HPDE6-E6E7 (cell line): Measurements from ENCODE around the gene AMPD2.

Experiments used
- DNase-seq: peaks from one replicate; pipeline ENCODE4 v3.0.0; 2011; ENCODE audit warnings: missing footprints; ENCODE audit errors: extremely low spot score

The AMPD2 gene

DNA sequence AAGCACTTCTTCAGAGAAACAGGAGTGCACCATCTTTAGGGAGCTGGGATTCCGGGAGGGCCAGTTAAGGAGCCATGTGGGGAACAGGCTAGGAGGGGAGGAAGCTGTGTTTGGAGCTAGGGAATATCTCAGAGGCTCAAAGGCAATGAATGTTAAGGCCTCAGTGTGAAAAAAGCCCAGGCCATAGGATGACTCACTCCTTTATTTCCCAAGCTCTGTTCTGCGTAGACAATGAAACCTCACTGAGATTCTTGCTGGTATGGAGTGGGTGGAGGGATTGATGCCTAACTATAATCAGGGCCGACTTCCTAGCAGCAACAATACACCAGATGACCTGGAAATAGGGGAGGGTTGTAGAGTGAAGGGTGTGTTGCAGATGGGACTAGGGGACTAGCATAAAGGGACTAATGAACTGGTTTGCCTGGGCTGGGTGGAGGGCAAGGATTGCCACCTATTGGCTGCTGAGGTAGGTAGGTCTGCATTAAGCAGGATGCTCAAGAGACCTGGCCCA, 2.3 kb upstream of the AMPD2 start:
- peak; percentile 78 for DNase-seq

DNA sequence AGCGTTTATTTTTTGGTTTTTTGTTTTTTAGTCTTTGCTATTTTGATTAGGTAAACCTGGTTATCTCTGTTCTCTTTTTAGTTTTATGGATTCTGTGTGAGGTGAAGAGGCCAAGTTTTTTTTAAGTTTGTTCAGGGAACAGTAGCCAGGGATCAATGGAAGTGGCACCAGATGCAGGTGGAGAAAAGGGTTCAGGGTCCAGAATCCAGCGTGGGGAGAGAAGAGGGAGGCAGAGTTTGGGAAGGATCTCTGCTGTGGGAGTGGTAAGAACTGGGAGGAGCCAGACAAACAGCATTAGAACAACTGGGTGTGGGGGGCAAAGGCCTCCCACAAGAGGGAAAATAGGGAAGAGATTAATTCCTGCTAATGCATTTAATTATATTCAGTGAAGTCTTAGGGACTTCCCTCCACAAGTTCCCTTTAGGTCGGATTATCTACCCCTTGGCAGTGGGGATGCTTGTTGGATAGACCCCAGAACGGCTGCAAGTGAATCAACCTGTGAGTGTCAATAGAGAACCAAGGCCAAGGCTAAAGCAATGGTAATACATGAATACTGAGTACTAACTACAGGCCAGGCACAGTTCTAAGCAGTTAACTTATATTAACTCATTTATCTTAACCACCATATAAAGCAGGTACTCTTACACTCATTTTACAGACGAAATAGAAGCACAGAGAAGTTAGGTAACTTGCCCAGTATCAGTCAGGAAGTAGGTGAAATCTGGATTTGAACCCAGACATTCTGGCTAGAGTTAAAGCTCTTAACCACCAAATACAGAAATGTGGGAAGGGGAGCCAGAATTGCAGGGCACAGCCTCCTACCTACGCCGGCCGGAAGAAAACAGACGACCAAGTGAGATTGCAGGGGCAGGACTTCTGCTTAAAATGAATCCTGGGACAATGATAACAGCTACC, 719 bp upstream of the AMPD2 start:
- DNase-seq: no peak

DNA sequence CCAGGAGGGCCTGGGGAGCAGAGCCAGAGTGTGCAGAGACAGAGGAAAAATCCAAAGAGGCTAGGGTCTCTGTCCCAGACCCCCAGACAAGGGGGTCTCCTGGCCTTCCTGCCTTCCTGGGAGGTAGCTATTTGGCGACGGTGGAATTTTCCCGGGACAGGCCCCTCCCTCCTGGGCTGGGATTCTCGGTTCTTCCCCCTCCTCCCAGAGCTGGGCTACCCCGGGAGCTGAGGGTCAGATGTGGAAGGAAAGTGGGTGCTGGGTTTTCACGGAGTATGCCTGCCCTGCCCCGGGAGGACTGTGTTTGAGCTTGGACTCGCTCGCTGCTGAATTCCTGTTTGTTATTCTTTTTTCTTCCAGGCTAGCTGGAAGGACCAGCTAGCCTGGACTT, 759 bp downstream of the AMPD2 start:
- peak; percentile 48 for DNase-seq

DNA sequence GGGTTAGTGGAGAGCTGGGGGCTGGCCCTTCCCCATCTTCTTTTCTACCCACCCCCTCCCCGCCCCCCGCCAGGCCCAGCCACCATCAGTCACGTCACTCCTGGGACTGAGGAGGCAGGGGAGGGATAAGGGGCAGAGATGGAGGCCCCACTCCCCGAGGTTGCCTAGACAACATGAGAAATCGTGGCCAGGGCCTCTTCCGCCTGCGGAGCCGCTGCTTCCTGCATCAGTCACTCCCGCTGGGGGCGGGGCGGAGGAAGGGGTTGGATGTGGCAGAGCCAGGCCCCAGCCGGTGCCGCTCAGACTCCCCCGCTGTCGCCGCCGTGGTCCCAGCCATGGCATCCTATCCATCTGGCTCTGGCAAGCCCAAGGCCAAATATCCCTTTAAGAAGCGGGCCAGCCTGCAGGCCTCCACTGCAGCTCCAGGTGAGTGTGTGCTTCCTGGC, 1.2 kb downstream of the AMPD2 start:
- peak; percentile 88 for DNase-seq

DNA sequence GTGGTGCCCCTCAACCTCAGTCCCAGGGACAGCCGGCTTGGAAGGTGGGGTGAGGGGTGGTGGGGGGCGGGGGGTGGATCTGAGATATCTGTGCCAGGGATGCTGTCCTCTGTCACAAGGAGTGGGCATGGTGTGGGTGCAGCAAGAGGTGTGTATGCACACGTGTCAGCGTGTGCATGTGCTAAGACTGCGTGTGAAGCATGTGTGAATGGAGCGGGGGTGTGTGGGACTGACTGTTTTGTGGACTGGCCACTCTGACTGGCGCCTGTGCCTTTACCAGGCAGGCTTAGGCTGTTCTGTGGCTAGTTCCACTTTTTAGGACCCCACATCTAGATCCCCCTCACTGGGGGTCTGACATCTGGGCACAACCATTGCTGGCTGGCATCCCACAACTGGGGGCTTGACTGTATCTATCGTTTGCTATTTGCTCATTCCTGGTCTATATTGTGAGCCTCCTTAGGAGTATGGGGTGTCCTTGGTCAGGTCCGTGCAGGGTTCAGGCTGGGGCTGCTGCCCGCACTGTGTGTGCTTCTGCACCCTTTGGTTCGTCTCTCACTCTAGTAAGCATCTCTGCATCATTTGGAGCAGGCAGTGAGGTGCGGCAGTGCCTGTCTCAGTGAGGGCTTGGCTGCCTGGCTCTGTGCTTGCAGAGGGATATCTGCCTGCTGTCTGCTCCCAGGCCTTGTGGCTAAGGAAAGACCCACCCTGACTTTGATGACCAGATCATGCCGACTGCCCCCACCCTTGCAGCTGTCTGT, 1.9 kb downstream of the AMPD2 start:
- no peak for DNase-seq

DNA sequence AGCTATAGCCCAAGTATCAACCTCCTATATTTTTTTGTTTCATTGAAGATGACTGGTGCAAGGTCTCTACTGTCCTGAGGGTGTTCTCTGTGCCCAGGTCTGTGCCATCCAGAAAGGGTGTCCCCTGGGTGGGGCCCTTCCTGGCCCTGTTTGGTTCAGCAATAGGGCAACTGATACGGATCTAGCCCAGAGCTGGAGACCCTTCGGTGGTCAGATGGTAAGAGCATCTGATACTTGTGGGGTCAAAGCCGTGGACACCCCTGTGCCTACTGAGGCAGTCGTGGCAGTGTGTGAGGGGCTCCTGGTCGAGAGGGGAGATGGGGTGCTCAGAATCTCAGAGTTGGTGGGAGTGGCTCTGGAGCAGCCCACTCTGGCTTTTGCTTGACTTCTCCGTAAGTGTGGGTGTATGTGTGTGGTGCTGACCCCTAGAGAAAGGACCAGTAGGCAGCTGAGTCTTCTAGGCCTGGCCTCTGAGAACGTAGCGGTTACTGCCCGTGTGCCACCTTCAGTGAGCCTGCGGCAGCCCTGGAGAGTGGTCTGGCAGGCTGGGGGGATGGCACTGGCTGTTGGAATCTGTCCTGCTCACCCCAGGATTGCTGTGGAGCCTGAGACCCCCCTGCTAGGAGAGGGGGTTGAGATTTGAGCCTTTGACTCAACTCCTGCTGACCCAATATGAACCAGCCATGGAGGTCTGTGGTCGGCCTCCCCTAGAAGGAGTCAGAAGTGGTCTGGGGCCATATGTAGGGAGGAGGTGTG, 2.7 kb downstream of the AMPD2 start:
- DNase-seq: no peak

DNA sequence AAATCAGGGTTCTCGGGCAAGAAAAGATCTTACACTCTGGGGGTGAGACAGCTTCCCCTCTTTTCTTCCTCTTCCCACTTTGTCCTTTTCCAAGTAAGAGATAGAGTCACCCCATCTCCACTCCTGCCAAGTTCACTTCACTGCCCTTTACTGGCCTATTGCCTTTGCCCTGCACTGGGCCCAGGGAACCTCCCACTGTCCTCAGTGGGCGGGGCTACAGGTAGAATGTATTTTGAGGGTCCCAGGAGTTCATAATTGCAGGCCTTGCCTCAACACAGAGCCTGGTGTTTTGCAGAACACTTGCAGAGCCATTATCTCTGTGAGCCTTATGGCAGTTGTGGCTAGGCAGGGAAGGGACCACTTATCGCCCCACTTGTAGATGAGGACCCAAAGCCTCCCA, 3.3 kb downstream of the AMPD2 start:
- DNase-seq: no peak

DNA sequence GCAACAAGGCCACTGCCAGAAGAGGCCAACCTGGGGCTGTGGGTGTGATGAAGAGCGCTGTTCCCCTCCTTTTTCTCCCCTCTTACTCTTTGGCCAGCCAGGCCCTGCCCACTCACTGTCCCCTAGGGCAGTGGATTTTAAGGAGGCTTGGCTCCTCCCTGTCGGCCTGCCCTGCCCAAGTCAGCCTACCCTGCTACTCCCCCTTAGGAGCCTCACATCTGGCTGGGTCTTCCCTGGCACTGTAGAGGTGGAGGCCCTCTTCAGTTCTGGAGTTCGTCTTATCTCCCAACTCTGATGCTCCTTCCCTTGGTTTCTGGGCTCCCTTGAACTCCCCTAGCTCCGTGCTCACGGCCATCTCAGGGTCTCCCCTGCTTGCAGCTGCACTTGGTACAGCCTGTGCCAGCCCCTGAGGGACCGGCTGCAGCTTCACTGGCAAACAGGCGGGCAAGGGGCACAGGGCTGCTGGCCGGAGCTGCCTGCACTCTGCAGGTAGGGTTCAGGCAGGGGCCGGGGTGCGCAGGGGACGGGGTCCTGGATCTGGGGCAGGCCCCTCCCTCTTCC, 4.0 kb downstream of the AMPD2 start:
- DNase-seq: no peak

DNA sequence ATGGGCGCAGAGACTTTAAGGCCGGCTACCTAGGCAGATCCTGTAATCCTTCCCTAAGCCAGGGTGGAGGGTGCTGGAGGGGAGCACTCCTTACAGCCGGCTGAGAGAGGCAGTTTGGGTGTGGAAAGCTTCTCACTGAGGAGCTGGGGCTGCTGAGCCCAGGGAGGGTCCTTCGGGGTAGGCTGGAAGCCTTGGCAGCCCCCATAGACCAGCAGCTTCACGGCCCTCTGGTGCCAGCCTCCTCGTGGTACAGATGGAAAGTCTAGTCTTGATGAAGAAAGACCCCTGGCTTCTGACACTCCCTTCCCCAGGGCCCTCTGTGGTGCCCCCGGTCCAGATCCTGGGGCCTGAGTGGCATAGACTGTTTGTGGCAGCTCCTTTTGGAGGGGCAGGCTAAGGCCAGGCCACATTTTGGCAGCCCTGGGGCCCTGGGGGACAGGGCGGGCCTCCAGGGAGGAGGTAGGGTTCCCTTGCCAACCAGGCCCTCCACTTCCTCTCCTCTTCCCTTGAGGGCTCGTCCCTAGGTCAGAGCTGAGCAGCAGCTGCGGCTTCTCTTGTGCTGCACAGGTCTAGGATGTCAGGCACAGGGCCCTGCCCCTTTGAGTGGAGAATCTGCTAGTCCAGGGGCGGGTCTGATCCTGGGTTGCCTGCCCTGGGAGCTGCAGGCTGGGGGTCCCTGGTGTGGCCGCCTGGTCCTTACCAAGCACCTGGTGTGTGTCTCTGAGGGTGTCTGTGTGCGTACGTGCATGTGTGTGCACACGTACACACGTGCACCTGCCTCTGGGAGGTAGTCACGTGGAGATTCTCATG, 4.8 kb downstream of the AMPD2 start:
- DNase-seq: no peak

DNA sequence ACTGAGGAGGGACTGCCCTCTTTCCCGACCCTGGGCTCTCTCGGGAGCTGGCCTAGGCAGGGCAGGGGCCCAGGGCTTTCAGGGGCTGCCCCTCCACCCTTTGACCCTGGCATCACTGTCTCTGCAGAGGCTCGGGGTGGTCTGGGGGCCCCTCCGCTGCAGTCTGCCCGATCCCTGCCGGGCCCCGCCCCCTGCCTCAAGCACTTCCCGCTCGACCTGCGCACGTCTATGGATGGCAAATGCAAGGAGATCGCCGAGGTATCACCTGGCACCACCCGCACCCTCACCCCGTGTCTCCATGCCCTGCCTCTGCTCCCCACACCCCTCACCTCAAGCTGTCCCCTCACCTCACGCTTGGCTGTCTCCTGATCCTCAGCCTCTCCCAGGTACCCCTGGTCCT, 5.5 kb downstream of the AMPD2 start:
- no peak for DNase-seq

DNA sequence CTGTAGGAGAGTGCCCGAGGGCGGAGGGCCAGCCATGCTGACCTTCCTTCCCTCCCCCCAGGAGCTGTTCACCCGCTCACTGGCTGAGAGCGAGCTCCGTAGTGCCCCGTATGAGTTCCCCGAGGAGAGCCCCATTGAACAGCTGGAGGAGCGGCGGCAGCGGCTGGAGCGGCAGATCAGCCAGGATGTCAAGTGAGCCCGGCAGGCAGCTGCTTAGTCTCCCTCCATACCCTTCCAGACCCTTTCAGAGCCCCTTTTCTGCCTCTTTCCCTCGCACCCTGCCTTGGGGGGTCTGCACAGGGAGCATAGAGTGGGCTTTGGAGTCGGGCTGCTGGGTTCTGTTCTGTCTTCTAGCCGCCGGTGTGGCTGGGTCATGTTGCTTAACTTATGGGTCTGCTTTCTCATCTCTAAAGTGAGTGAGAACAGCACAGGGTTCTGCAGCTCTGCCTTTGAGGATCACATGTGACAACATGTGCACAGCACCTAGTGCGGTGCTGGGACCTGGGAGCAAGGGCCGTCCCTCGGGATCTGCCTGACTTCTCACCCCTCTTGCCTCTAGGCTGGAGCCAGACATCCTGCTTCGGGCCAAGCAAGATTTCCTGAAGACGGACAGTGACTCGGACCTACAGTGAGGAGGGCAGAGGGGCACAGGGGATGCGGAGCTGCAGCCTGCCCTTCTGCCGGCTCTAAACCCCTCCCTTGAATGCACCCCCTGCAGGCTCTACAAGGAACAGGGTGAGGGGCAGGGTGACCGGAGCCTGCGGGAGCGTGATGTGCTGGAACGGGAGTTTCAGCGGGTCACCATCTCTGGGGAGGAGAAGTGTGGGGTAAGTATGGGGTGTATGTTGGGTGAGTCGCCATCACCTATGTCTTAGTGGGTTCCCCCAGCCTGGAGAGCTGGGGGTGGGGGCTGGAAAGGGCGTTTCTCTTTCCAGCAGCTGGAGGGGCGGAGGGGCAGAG, 6.2 kb downstream of the AMPD2 start:
- DNase-seq: no peak

DNA sequence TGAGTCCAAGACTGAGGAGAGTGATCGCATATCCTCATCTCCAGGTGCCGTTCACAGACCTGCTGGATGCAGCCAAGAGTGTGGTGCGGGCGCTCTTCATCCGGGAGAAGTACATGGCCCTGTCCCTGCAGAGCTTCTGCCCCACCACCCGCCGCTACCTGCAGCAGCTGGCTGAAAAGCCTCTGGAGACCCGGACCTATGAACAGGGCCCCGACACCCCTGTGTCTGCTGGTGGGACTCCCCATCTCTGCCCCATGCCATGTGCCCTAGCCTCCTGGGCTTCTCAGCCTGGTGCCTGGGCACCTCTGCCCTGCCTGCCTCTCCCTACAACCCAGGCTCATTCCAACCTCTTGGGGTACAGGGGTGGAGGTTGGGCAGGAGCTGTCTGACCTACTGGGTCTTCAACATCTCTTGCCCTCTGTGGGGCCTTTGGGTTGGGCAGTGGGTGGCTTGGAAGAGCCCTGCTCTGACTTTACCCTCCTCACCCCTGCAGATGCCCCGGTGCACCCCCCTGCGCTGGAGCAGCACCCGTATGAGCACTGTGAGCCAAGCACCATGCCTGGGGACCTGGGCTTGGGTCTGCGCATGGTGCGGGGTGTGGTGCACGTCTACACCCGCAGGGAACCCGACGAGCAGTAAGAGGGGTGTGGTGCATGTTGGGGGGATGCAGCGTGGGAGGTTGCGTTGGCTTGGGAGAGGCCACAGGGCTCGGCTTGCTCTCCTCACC, 7.2 kb downstream of the AMPD2 start:
- no peak for DNase-seq

DNA sequence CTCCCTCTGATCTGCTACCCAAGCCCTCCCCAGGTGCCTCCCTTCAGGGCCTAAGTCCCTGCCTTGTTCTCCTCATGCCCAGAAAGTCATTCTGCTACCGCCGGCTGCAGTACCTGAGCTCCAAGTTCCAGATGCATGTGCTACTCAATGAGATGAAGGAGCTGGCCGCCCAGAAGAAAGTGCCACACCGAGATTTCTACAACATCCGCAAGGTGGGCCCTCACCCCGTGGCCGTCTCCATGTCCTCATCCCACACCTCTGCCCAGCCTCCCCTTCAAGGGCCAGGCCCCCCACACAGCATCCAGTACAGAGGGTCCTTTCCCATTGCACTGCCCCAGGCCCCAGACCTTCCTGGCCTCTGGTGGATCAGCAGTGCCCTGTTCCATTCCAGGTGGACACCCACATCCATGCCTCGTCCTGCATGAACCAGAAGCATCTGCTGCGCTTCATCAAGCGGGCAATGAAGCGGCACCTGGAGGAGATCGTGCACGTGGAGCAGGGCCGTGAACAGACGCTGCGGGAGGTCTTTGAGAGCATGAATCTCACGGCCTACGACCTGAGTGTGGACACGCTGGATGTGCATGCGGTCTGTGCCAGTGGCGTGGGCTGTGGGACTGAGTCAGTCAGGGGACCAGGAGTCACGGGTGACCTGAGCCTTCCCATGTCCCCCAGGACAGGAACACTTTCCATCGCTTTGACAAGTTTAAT, 8.2 kb downstream of the AMPD2 start:
- no peak for DNase-seq

DNA sequence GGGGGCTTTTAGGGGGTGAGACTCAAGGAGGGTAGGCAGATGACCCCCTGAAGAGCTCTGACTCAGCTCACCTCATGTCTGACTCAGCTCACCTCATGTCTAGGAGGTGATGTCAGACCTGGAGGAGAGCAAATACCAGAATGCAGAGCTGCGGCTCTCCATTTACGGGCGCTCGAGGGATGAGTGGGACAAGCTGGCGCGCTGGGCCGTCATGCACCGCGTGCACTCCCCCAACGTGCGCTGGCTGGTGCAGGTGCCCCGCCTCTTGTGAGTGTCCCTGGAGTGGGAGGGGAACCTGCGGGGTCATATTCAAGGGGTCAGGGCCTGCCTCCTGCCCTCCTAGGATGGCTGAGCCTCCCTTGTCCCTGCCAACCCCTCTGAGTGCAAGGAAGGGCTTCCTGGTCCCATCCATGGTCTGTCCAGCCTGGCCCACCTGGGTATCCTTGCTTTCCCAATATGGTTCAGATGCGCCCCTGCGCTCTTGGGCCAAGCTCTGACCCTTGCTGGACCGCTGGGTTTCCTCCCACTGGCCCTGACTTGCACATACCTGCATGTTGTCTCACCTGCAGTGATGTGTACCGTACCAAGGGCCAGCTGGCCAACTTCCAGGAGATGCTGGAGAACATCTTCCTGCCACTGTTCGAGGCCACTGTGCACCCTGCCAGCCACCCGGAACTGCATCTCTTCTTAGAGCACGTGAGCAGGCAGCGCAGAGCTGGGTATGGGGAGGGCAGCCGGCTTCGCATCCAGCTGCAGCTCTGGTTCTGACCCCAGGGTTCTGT, 9.1 kb downstream of the AMPD2 start:
- DNase-seq: no peak

DNA sequence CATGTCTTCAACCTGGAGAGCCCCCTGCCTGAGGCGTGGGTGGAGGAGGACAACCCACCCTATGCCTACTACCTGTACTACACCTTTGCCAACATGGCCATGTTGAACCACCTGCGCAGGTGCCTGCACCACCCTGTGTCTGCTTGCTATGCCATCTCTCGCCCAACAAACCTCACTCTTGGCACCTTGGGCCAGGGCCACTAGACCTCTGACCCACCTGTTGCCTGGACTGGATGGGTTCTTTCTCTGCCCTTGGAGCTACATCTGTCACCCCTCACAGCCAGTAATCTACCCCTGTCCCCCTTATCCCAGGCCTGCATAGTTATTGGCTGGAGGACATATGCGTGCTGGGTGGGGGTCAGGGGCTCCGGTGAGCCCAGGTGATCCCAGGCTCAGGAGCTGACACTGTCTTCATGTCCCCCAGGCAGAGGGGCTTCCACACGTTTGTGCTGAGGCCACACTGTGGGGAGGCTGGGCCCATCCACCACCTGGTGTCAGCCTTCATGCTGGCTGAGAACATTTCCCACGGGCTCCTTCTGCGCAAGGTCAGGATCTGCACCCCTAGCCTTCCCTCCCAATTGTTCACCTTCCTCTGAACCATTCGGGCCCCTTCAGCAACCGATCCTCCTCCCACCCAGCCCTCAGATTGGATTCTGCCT, 9.9 kb downstream of the AMPD2 start:
- DNase-seq: no peak

DNA sequence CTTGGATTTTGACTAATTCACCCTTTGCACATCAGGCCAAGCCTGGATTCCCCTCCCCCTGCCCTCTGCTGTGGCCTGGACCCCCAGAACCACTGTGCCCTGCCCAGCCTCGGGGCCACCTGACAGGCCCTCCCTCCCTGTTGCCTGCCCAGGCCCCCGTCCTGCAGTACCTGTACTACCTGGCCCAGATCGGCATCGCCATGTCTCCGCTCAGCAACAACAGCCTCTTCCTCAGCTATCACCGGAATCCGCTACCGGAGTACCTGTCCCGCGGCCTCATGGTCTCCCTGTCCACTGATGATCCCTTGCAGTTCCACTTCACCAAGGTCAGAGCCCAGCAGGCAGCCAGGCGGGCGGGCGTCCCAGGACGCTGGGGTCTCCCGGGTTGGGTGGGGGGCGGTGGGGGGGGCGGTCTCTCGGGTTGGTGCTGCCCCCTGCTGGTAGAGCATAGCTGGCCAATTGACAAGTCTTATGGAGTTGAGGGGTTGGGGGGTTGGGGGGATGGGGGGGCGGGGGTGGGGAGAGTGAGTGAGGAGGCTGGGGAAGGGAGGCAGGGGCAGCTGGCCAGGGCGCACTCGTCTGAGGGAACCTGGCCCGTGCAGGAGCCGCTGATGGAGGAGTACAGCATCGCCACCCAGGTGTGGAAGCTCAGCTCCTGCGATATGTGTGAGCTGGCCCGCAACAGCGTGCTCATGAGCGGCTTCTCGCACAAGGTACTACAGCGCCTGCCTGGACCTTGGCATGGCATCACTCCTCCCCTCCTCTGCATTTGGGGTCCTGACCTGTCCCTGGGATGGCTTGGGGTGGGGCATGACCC, 10.7 kb downstream of the AMPD2 start:
- DNase-seq: no peak
